Keratinocyte (primary cell): Measurements from ENCODE around the gene FAM50A. TPM values are rescaled to one million over a fixed set of nuclear protein-coding genes. Genes with fewer than 3 reads are reported as not detected.

ENCODE experiments used
- DNase-seq: peaks from one replicate; pipeline ENCODE4 v3.0.0-alpha.2; 2011; ENCODE audit warnings: low read depth, missing footprints, low spot score
- FAIRE-seq: peaks from 2 replicates; lab custom pipeline; 2011; peaks lifted over from hg19 to GRCh38; lab: Jason Lieb, UNC
- H2AFZ ChIP-seq: 2 replicates; pipeline ENCODE4 v1.6.0; 2012; ENCODE audit warnings: low read length, control low read depth, inconsistent platforms; ENCODE audit not compliant: control insufficient read depth
- H3K27ac ChIP-seq: 2 replicates; pipeline ENCODE4 v1.5.1; 2011; ENCODE audit warnings: low read length; ENCODE audit not compliant: control insufficient read depth, insufficient read depth
- H3K27me3 ChIP-seq: 3 replicates; pipeline ENCODE4 v1.6.0; 2011; ENCODE audit warnings: low read length; ENCODE audit not compliant: control insufficient read depth, insufficient read depth; ENCODE audit errors: extremely low read depth
- H3K36me3 ChIP-seq, 2 experiments: 2 replicates in 1 of 2; 3 replicates in 1 of 2; pipeline ENCODE4 v1.5.1; 2011; ENCODE audit warnings: low read length in 2 of 2, mild to moderate bottlenecking in 1 of 2; ENCODE audit not compliant: control insufficient read depth in 2 of 2, insufficient read depth in 2 of 2; ENCODE audit errors: extremely low read depth in 1 of 2
- H3K4me1 ChIP-seq: 3 replicates; pipeline ENCODE4 v1.5.1; 2011; ENCODE audit warnings: low read length; ENCODE audit not compliant: control insufficient read depth, insufficient read depth; ENCODE audit errors: extremely low read depth
- H3K4me2 ChIP-seq: 3 replicates; pipeline ENCODE4 v1.6.0; 2011; ENCODE audit warnings: low read depth, low read length; ENCODE audit not compliant: control insufficient read depth, insufficient read depth; ENCODE audit errors: extremely low read depth
- H3K4me3 ChIP-seq, 3 experiments: fragments of 200-600 bp in 1 of 3; sonication (generic) in 1 of 3; 2 replicates in 2 of 3; 3 replicates in 1 of 3; pipeline ENCODE4 v1.5.1; 2011 to 2016; ENCODE audit warnings: low read length in 3 of 3, mild to moderate bottlenecking in 3 of 3, control low read depth in 2 of 3, inconsistent platforms in 1 of 3, low read depth in 1 of 3, mixed read lengths in 1 of 3, mixed run types in 1 of 3, moderate library complexity in 1 of 3; ENCODE audit not compliant: control insufficient read depth in 2 of 3, insufficient read depth in 2 of 3; ENCODE audit errors: extremely low read depth in 1 of 3
- H3K79me2 ChIP-seq: 2 replicates; pipeline ENCODE4 v1.6.0; 2012; ENCODE audit warnings: low read length; ENCODE audit not compliant: control insufficient read depth, insufficient read depth
- H3K9ac ChIP-seq: 3 replicates; pipeline ENCODE4 v1.6.0; 2011; ENCODE audit warnings: low read length; ENCODE audit not compliant: control insufficient read depth, insufficient read depth; ENCODE audit errors: extremely low read depth
- H3K9me1 ChIP-seq: 3 replicates; pipeline ENCODE4 v1.6.0; 2011; ENCODE audit warnings: low read length; ENCODE audit not compliant: control insufficient read depth, insufficient read depth; ENCODE audit errors: extremely low read depth
- H3K9me3 ChIP-seq: 2 replicates; pipeline ENCODE4 v1.5.1; 2012; ENCODE audit warnings: low read depth, low read length; ENCODE audit not compliant: control insufficient read depth
- H4K20me1 ChIP-seq: 3 replicates; pipeline ENCODE4 v1.6.0; 2011; ENCODE audit warnings: low read length; ENCODE audit not compliant: control insufficient read depth, insufficient read depth; ENCODE audit errors: extremely low read depth
- CTCF ChIP-seq, 3 experiments: IDR thresholded peaks in 1 of 3; conservative IDR thresholded peaks in 1 of 3; optimal IDR thresholded peaks in 1 of 3; 2 replicates in 2 of 3; 3 replicates in 1 of 3; pipeline versions ENCODE3 to v1.5.1; 2011; ENCODE audit warnings: low read length in 3 of 3, mild to moderate bottlenecking in 3 of 3, moderate library complexity in 2 of 3, control low read depth in 1 of 3, inconsistent platforms in 1 of 3; ENCODE audit not compliant: insufficient read depth in 2 of 3; ENCODE audit errors: extremely low read depth in 1 of 3
- EZH2 ChIP-seq: IDR thresholded peaks from one replicate; pipeline ENCODE4 v1.6.1; 2012; ENCODE audit warnings: inconsistent platforms, mild to moderate bottlenecking, low read length, moderate library complexity
- dilution Hi-C: fragments of 300-500 bp; cut with MboI; formaldehyde crosslinking; loops from one replicate; pipeline ENCODE4 v1.7.0; 2020; ENCODE audit warnings: low sequenced_read_pairs; ENCODE audit not compliant: extremely low pct_ligation_motif_present
- polyA plus RNA-seq, 5 experiments: library from polyadenylated mRNA; depleted of rRNA in 3 of 5; stranded (reverse) in 3 of 5; stranded (forward) in 1 of 5; unstranded in 1 of 5; fragments of >200 nt; gene quantifications; 1 replicate in 1 of 5; 2 replicates in 3 of 5; 3 replicates in 1 of 5; pipeline versions ENCODE4 v1.2.1 to v1.2.3, GENCODE V29; 2011 to 2012; ENCODE audit warnings: missing spikeins in 2 of 5, low read depth in 1 of 5, low replicate concordance in 1 of 5

The FAM50A gene
- polyA plus RNA-seq, 1 donor (not counting 4 experiments of a cell fraction or from before 2014, with no cell fraction given): 35.7 TPM

DNA sequence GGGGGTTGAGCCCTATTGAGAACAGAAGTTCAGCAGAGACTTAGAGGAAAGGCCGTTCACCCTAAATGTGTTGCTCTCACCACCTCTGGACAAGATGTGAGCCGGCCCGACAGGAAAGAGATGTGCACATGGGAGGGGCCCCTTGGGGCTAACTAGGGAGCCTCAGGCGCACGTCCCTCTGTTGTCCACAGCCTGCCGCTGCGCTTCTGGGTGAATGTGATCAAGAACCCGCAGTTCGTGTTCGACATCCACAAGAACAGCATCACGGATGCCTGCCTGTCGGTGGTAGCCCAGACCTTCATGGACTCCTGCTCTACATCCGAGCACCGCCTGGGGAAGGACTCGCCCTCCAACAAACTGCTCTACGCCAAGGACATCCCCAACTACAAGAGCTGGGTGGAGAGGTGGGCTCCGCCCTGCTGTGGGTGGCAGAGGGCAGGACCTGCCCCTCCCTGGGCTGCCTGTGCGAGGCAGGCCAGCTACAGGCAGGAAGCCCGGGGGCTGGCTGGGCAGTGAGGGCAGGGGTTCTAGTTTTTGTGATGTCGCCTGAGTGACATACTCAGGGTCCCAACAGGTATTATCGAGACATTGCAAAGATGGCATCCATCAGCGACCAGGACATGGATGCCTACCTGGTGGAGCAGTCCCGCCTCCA is 27.1 kb downstream of the FAM50A start:
- no peaks in the 10 kb centered on the region for H3K9me1 ChIP-seq
- H3K4me3 ChIP-seq: no peak overlapping the region
- no peak for DNase-seq
- TF ChIP-seq CTCF (optimal IDR thresholded peaks at IDR 0.05 in 1 of 3, IDR thresholded peaks at IDR 0.05 in 1 of 3, conservative IDR thresholded peaks at IDR 0.05 in 1 of 3; ENCODE audit: extremely low read depth in 1 of 3, insufficient read depth in 2 of 3, low read length in 3 of 3): no peak
- no peak for TF ChIP-seq EZH2
- H4K20me1 ChIP-seq: no peaks in the 10 kb centered on the region
- no peak overlapping the region for H3K4me2 ChIP-seq
- H3K27ac ChIP-seq: no peak overlapping the region
- no peaks in the 10 kb centered on the region for H3K27me3 ChIP-seq
- H3K36me3 ChIP-seq: peaks cover 0 to 5% of the 10 kb centered on the region in 2 experiments
- H3K9me3 ChIP-seq: peaks cover 2% of the 10 kb centered on the region
- dilution Hi-C loops: no loop called here
- FAIRE-seq: no peak
- H2AFZ ChIP-seq: no peak overlapping the region
- no peak overlapping the region for H3K9ac ChIP-seq
- H3K4me1 ChIP-seq: no peaks in the 10 kb centered on the region
- no peaks in the 10 kb centered on the region for H3K79me2 ChIP-seq

DNA sequence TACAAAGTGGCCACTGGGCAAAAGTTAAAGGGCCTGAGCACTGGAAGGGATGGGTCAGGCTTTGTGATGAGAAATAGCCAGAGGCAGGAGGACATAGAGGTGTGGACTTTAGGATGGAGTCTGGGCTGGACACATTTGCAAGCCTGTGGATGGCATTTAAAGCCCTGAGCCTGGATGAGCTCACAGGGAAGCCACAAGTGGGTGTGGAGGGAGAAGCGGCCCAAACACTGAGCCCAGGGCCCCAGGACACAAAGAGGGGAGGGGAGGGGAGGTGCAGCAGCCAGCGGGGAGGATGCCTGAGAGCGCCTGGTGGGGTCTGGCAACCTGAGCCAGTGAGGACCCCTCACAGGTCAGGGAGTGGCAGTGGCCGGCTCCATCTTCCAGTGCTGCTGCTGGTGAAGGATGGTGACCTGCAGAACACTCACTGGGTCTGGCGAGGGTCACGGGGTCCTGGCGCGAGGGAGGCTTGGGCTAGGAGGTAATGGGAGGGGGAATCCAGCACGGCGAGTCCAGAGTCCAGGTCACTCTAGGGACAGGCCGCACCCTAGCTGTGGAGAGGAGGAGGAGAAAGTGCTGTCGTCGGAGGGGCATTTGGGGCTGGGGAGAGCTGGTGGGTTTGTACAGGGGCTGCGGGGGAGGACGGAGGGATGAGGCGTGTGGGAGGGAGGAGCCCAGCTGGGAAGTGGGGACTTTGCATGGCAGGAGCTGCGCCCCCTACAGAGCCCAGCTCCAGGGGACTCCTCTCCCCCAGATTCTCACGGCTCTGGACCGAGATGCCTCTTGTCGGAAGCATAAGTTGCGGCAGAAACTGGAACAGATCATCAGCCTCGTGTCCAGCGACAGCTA is 28.1 kb downstream of the FAM50A start:
- no peak for TF ChIP-seq EZH2
- no peak for TF ChIP-seq CTCF (optimal IDR thresholded peaks at IDR 0.05 in 1 of 3, IDR thresholded peaks at IDR 0.05 in 1 of 3, conservative IDR thresholded peaks at IDR 0.05 in 1 of 3; ENCODE audit: extremely low read depth in 1 of 3, insufficient read depth in 2 of 3, low read length in 3 of 3)
- Histone ChIP-seq H3K27me3 (no peaks in the 10 kb centered on the region), H3K4me3 (no peak overlapping the region), H3K9me1 (no peaks in the 10 kb centered on the region), H4K20me1 (no peaks in the 10 kb centered on the region), H3K36me3 (peaks cover 0 to 5% of the 10 kb centered on the region in 2 experiments), H3K9ac (no peak overlapping the region), H3K79me2 (no peaks in the 10 kb centered on the region), H3K9me3 (peaks cover 2% of the 10 kb centered on the region), H2AFZ (no peak overlapping the region), H3K4me2 (no peak overlapping the region), H3K4me1 (no peaks in the 10 kb centered on the region), H3K27ac (no peak overlapping the region)
- no peak for FAIRE-seq
- dilution Hi-C loops: no loop called here
- no peak for DNase-seq
